Epithelial cell of esophagus (primary cell): Measurements from ENCODE around the gene SCAPER.
"Not testable (repeated sequence)": the region's sequence is repeated elsewhere in the genome, so short reads cannot be mapped to it uniquely, and the experiment has no call there.

Experiments used
- DNase-seq: peaks from one replicate; pipeline ENCODE4 v3.0.0; 2010; ENCODE audit warnings: low read depth
- H3K4me3 ChIP-seq: 2 replicates; pipeline ENCODE4 v1.5.1; 2011; ENCODE audit warnings: mild to moderate bottlenecking, low read length, control low read depth
- TF ChIP-seq, protein P1 (sequence below): IDR thresholded peaks from 2 replicates; pipeline ENCODE4 v1.5.1; 2011; ENCODE audit warnings: low read depth, mild to moderate bottlenecking, low read length, control low read depth, inconsistent platforms; ENCODE audit not compliant: insufficient read depth; ENCODE audit errors: missing control alignments

The SCAPER gene

DNA sequence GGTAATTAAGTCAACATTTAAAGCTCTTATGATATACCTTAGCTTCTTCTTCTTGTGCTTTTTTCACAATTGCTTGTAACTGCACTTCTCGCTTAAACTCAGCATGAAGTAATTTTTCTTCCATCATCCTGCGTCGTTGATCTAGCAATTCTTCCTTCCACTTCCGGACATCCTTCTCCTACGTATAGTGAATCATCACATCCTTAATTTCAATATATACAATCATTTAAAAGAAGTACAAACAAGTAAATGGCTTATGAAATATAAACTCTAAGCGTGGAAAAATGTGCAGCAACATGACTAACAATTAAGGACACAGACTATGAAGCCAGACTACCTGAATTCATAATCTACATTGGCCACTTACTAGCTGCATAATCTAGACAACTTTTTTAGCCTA lies 151.4 kb downstream of the SCAPER start:
- no peak overlapping the region for H3K4me3 ChIP-seq
- DNase-seq, result peak; percentile 6
- TF ChIP-seq, protein P1, sequence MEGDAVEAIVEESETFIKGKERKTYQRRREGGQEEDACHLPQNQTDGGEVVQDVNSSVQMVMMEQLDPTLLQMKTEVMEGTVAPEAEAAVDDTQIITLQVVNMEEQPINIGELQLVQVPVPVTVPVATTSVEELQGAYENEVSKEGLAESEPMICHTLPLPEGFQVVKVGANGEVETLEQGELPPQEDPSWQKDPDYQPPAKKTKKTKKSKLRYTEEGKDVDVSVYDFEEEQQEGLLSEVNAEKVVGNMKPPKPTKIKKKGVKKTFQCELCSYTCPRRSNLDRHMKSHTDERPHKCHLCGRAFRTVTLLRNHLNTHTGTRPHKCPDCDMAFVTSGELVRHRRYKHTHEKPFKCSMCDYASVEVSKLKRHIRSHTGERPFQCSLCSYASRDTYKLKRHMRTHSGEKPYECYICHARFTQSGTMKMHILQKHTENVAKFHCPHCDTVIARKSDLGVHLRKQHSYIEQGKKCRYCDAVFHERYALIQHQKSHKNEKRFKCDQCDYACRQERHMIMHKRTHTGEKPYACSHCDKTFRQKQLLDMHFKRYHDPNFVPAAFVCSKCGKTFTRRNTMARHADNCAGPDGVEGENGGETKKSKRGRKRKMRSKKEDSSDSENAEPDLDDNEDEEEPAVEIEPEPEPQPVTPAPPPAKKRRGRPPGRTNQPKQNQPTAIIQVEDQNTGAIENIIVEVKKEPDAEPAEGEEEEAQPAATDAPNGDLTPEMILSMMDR, result no peak

DNA sequence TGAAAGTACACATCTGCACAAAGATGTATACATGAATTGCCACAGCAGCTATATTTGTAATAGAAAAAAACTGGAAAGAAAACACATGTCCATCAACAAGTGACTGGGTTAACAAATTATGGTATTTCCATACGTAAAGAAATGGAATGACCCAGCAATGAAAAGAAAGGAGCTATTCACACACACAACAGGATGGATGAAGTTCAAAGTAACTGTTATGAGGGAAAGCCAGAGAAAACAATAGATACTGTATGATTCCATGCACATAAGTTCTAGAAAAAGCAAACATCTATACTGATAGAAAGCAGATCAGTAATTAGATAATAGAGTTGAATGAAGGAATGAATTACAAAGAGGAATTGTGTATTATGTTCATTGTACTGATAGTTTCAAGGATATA lies 152.0 kb downstream of the SCAPER start:
- no peak overlapping the region for H3K4me3 ChIP-seq
- DNase-seq, result no peak
- TF ChIP-seq, protein P1, result no peak

DNA sequence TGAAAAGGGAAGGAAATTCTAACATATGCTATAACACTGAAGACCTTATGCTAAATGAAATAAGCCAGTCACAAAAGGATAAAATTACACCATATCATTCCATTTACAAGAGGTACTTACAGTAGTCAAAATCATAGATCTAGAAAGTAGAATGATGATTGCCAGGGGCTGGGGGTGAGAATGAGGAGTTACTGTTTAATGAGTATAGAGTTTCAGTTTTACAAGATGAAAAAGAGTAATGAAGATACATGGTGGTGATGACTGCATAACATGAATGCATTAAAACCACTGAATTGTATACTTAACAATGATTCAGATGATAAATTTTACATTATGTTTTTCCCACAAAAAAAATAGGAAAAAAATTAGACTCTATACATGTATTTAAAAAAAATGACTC lies 152.6 kb downstream of the SCAPER start:
- H3K4me3 ChIP-seq, result no peak overlapping the region
- TF ChIP-seq, protein P1, result no peak
- DNase-seq, result no peak

DNA sequence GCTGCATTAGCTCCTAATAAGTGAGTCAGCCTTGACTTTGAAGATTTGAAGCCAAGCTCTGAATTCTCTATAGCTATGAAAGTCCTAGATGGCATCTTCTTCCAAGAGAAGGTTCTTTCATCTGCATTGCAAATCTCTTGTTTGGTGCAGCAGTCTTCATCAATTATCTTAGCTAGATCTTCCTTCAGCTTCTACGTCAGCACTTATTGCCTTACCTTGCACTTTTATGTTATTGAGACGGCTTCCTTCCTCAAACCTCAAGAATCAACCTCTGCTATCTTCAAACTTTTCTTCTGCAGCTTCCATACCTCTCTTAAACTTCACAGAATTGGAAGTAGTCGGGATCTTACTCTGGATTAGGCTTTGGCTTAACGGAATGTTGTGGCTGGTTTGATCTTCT lies 167.6 kb downstream of the SCAPER start:
- DNase-seq, result no peak
- H3K4me3 ChIP-seq, result no peak overlapping the region
- TF ChIP-seq, protein P1, result no peak

DNA sequence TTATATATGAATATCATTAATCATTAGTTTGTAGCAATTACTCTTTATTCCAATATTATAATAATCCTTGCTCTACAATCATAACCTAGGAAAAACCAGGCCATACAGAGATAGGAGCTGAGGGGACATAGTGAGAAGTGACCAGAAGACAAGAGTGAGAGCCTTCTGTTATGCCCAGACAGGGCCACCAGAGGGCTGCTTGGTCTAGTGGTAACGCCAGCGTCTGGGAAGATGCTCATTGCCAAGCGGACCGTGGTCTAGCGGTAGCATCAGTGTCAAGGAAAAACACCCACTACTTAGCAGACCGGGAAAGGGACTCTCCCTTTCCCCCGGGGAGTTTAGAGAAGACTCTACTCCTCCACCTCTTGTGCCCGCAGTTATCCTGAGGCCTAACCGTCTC lies 172.8 kb downstream of the SCAPER start:
- TF ChIP-seq, protein P1, result peak; percentile 11
- H3K4me3 ChIP-seq, DNase-seq: not testable (repeated sequence)

DNA sequence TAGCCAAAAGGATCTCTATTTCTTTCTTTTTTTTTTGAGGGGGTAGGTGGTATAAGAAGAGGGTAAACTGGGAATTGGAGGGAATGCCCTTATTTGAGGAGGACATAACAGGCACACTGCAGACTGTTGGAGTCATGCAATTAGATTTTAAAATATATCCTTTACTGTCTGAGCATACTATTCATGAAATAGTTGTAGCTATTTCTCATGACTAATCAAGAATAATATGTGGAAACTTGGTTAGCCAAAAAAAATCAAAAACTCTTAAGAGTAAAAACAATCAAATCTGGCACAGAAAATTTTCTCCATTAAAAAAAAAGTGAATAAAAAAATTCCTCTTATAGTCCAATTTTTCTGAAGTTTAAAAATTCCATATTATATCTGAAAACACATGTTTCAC lies 174.9 kb downstream of the SCAPER start:
- H3K4me3 ChIP-seq, result no peak overlapping the region
- TF ChIP-seq, protein P1, result no peak
- DNase-seq, result no peak

DNA sequence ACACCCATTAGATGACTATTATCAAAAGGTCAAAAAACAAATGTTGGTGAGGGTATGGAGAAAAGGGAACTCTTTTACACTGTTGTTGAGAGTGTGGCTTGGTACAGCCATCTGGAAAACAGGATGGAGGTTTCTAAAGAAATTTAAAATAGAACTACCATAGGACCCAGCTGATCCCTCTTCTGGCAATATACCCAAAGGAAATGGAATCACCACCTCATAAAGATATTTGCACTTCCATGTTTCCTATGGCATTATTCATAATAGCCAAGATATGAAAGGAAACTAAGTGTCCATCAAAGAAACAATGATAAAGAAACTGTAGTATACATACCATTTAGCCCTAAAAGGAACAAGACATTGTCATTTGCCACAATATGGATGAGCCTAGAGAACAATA lies 186.3 kb downstream of the SCAPER start:
- no peak for DNase-seq
- TF ChIP-seq, protein P1, result no peak
- no peak overlapping the region for H3K4me3 ChIP-seq
